HepG2 (cell line): ENCODE results near the gene HLA-DOA. TPM values are rescaled to one million over a fixed set of nuclear protein-coding genes. Genes with fewer than 3 reads are reported as not detected.

ENCODE experiments used
- ARID2 ChIP-seq: sonication (generic); formaldehyde crosslinking; IDR thresholded peaks from 2 replicates; pipeline ENCODE4 v1.8.1; 2022; ENCODE audit warnings: mild to moderate bottlenecking, missing genetic modification reagents, borderline replicate concordance
- ASH2L ChIP-seq: fragments of 300-600, 200-600 bp; sonication (generic); IDR thresholded peaks from 2 replicates; pipeline ENCODE4 v1.7.0; 2017; ENCODE audit warnings: low read depth, mild to moderate bottlenecking, moderate library complexity, mixed read lengths, low read length; ENCODE audit not compliant: insufficient read length
- CENPBD1 ChIP-seq: sonication (generic); formaldehyde crosslinking; IDR thresholded peaks from 2 replicates; pipeline ENCODE4 v1.8.0; 2022; ENCODE audit warnings: missing genetic modification reagents, low read depth, mild to moderate bottlenecking, borderline replicate concordance
- DDIT3 ChIP-seq: sonication (generic); formaldehyde crosslinking; IDR thresholded peaks from 2 replicates; pipeline ENCODE4 v1.4.0; 2020; ENCODE audit warnings: mild to moderate bottlenecking, missing genetic modification reagents
- MAZ ChIP-seq, 2 experiments: sonication (generic) in 1 of 2; formaldehyde crosslinking in 1 of 2; IDR thresholded peaks; 2 replicates each; pipeline versions ENCODE4 v1.5.0 to v1.6.1; 2012 to 2020; ENCODE audit warnings: low read depth in 2 of 2, mild to moderate bottlenecking in 2 of 2, borderline replicate concordance in 1 of 2, improper control_type of control experiment in 1 of 2, low read length in 1 of 2, missing genetic modification reagents in 1 of 2, moderate library complexity in 1 of 2
- MTF1 ChIP-seq: sonication (generic); formaldehyde crosslinking; IDR thresholded peaks from 2 replicates; pipeline ENCODE4 v1.5.0; 2020; ENCODE audit warnings: missing genetic modification reagents
- NCOA2 ChIP-seq: sonication (generic); formaldehyde crosslinking; IDR thresholded peaks from 2 replicates; pipeline ENCODE4 v1.8.0; 2022; ENCODE audit warnings: inconsistent platforms
- NFATC3 ChIP-seq: sonication (generic); formaldehyde crosslinking; IDR thresholded peaks from 2 replicates; pipeline ENCODE4 v1.5.1; 2020; ENCODE audit warnings: mild to moderate bottlenecking, missing genetic modification reagents
- SPEN ChIP-seq: sonication (generic); formaldehyde crosslinking; IDR thresholded peaks from 2 replicates; pipeline ENCODE4 v1.5.1; 2020; ENCODE audit warnings: low read depth, mild to moderate bottlenecking, missing genetic modification reagents
- ZBTB8A ChIP-seq: sonication (generic); formaldehyde crosslinking; IDR thresholded peaks from 2 replicates; pipeline ENCODE4 v1.4.0; 2020; ENCODE audit warnings: mild to moderate bottlenecking, low read depth, missing genetic modification reagents, borderline replicate concordance
- ZFP82 ChIP-seq: sonication (generic); formaldehyde crosslinking; IDR thresholded peaks from 2 replicates; pipeline ENCODE4 v1.5.1; 2020; ENCODE audit warnings: mild to moderate bottlenecking, missing genetic modification reagents, borderline replicate concordance
- ZNF121 ChIP-seq: sonication (generic); formaldehyde crosslinking; IDR thresholded peaks from 2 replicates; pipeline ENCODE4 v1.5.0; 2020; ENCODE audit warnings: mild to moderate bottlenecking, missing genetic modification reagents
- ZNF256 ChIP-seq: sonication (generic); formaldehyde crosslinking; conservative IDR thresholded peaks from 2 replicates; pipeline ENCODE4 v1.4.0; 2020; ENCODE audit warnings: missing genetic modification reagents
- ZNF275 ChIP-seq: sonication (generic); formaldehyde crosslinking; IDR thresholded peaks from 2 replicates; pipeline ENCODE4 v1.8.0; 2022; ENCODE audit warnings: missing genetic modification reagents, mild to moderate bottlenecking, inconsistent platforms, borderline replicate concordance
- ZNF333 ChIP-seq: sonication (generic); formaldehyde crosslinking; IDR thresholded peaks from 2 replicates; pipeline ENCODE4 v1.4.0; 2020; ENCODE audit warnings: mild to moderate bottlenecking, missing genetic modification reagents, borderline replicate concordance
- ZNF343 ChIP-seq: sonication (generic); formaldehyde crosslinking; IDR thresholded peaks from 2 replicates; pipeline ENCODE4 v1.4.0; 2020; ENCODE audit warnings: mild to moderate bottlenecking, missing genetic modification reagents
- ZNF543 ChIP-seq: sonication (generic); formaldehyde crosslinking; IDR thresholded peaks from 2 replicates; pipeline ENCODE4 v1.4.0; 2020; ENCODE audit warnings: mild to moderate bottlenecking, missing genetic modification reagents
- ZNF704 ChIP-seq: sonication (generic); formaldehyde crosslinking; IDR thresholded peaks from 2 replicates; pipeline ENCODE4 v1.8.1; 2023; ENCODE audit warnings: mild to moderate bottlenecking, inconsistent platforms, moderate library complexity, missing genetic modification reagents, borderline replicate concordance
- ZNF784 ChIP-seq: sonication (generic); formaldehyde crosslinking; IDR thresholded peaks from 2 replicates; pipeline ENCODE4 v1.5.1; 2020; ENCODE audit warnings: missing genetic modification reagents, mild to moderate bottlenecking, borderline replicate concordance
- ZXDC ChIP-seq: sonication (generic); formaldehyde crosslinking; IDR thresholded peaks from 2 replicates; pipeline ENCODE4 v1.5.0; 2020; ENCODE audit warnings: mild to moderate bottlenecking, missing genetic modification reagents
- polyA plus RNA-seq, 8 experiments: library from polyadenylated mRNA; depleted of rRNA in 3 of 8; stranded (reverse) in 7 of 8; unstranded in 1 of 8; fragments of >200 nt; fragmentation: Illumina TruSeq in 4 of 8; extraction: Trizol in 4 of 8; gene quantifications; 2 replicates each; pipeline versions ENCODE4 v1.2.1 to v1.2.3, GENCODE V29; 2011 to 2016; ENCODE audit warnings: low read depth in 4 of 8, missing spikeins in 1 of 8, mixed read lengths in 1 of 8; ENCODE audit not compliant: insufficient read depth in 1 of 8
- total RNA-seq, 5 experiments: library from RNA; depleted of rRNA; stranded (reverse); fragments of >200 nt; fragmentation: Illumina TruSeq; extraction: Trizol; gene quantifications; 2 replicates each; pipeline ENCODE4 v1.2.3, GENCODE V29; 2016; ENCODE audit warnings: low read depth in 1 of 5

HLA-DOA gene
- total and polyA plus RNA-seq, 2 of the 13 experiments (the other 11 are each of a cell fraction or from before 2014, with no cell fraction given) = 0.03 to 0.09 TPM

GRCh38 chr6:32968867-32969684 is 40.3 kb downstream of the HLA-DOA start (continued):
- peak; percentile 88; the same call in 1 of the 2 replicates for TF ChIP-seq MAZ (IDR thresholded peaks at IDR 0.05; ENCODE audit: borderline replicate concordance, low read depth, low read length)
- TF ChIP-seq MAZ (CRISPR knock-in tag; IDR thresholded peaks at IDR 0.05; ENCODE audit: low read depth) = no peak; the same call in 1 of the 2 replicates
- TF ChIP-seq ZNF121 = no peak
- TF ChIP-seq SPEN = peak; percentile 41; the same call in 1 of the 2 replicates
- no peak; the same call in 1 of the 2 replicates for TF ChIP-seq ZNF543 (CRISPR knock-in tag)
- peak; percentile 95; the same call in 1 of the 2 replicates for TF ChIP-seq ARID2 (CRISPR knock-in tag)
- no peak; the same call in 1 of the 2 replicates for TF ChIP-seq NCOA2 (CRISPR knock-in tag)
- 0 out of 2 replicates have a peak, but pooled peaks have one; percentile 63 for TF ChIP-seq MTF1 (CRISPR knock-in tag)
- 0 out of 2 replicates have a peak, but pooled peaks have one; percentile 32 for TF ChIP-seq ZNF704 (CRISPR knock-in tag)
- no peak for TF ChIP-seq ZNF256
- no peak for TF ChIP-seq ZFP82 (CRISPR knock-in tag)
- TF ChIP-seq ZNF784 = peak; percentile 30
- TF ChIP-seq ZNF275 (CRISPR knock-in tag) = no peak
- TF ChIP-seq ZBTB8A (CRISPR knock-in tag) = no peak; the same call in 1 of the 2 replicates
- no peak for TF ChIP-seq ZNF343 (CRISPR knock-in tag)
- TF ChIP-seq ZNF333 (CRISPR knock-in tag) = peak; percentile 76; the same call in 1 of the 2 replicates
- TF ChIP-seq ZXDC (CRISPR knock-in tag) = peak; percentile 23; the same call in 1 of the 2 replicates
- peak; percentile 17; the same call in 1 of the 2 replicates for TF ChIP-seq NFATC3 (CRISPR knock-in tag)
- no peak for TF ChIP-seq DDIT3 (CRISPR knock-in tag)
- peak; percentile 19 for TF ChIP-seq ASH2L
- TF ChIP-seq CENPBD1 (CRISPR knock-in tag) = no peak
